SK-N-SH treated with all-trans-retinoic acid at 6 μM for 48 hours (cell line): ENCODE data around the gene METTL1.

Experiments
- ATAC-seq: fragments of 200-7000 bp; cut with Tn5 transposase; 3 replicates; pipeline ENCODE4 v1.9.1; 2020; ENCODE audit warnings: mild to moderate bottlenecking, moderate library complexity
- ARNTL ChIP-seq: fragments of 450-650 bp; formaldehyde crosslinking; IDR thresholded peaks from 2 replicates; pipeline ENCODE4 v1.5.0; 2020; ENCODE audit warnings: low read depth, mild to moderate bottlenecking, moderate library complexity, borderline replicate concordance
- BACH2 ChIP-seq: fragments of 250-450 bp; sonication (Bioruptor Pico); IDR thresholded peaks from 2 replicates; pipeline ENCODE4 v1.9.0; 2021; ENCODE audit warnings: mild to moderate bottlenecking, borderline replicate concordance
- CREB5 ChIP-seq: fragments of 250-450 bp; sonication (Bioruptor Pico); IDR thresholded peaks from 2 replicates; pipeline ENCODE4 v1.5.1; 2020; ENCODE audit warnings: low read depth, mild to moderate bottlenecking, moderate library complexity
- CSDC2 ChIP-seq: fragments of 250-450 bp; sonication (Bioruptor Pico); IDR thresholded peaks from 2 replicates; pipeline ENCODE4 v1.5.0; 2020; ENCODE audit warnings: mild to moderate bottlenecking, moderate library complexity
- CSRNP3 ChIP-seq: fragments of 250-450 bp; sonication (Bioruptor Pico); IDR thresholded peaks from 2 replicates; pipeline ENCODE4 v1.5.1; 2021; ENCODE audit warnings: mild to moderate bottlenecking, moderate library complexity
- ESRRG ChIP-seq: fragments of 250-450 bp; sonication (Bioruptor Pico); IDR thresholded peaks from 2 replicates; pipeline ENCODE4 v1.6.1; 2021; ENCODE audit warnings: mild to moderate bottlenecking
- GLIS3 ChIP-seq: fragments of 250-450 bp; sonication (Bioruptor Pico); IDR thresholded peaks from 2 replicates; pipeline ENCODE4 v1.5.0; 2020; ENCODE audit warnings: mild to moderate bottlenecking, moderate library complexity
- ISL1 ChIP-seq: fragments of 250-450 bp; sonication (Bioruptor Pico); IDR thresholded peaks from 2 replicates; pipeline ENCODE4 v2.1.2; 2022; ENCODE audit warnings: mild to moderate bottlenecking, moderate library complexity
- OSR1 ChIP-seq: fragments of 250-450 bp; sonication (Bioruptor Pico); IDR thresholded peaks from 2 replicates; pipeline ENCODE4 v1.8.0; 2022; ENCODE audit warnings: moderate library complexity, mild to moderate bottlenecking, inconsistent platforms
- PATZ1 ChIP-seq: fragments of 250-450 bp; sonication (Bioruptor Pico); IDR thresholded peaks from 2 replicates; pipeline ENCODE4 v1.8.0; 2020; ENCODE audit warnings: mild to moderate bottlenecking, moderate library complexity, borderline replicate concordance
- POU6F1 ChIP-seq: fragments of 250-450 bp; sonication (Bioruptor Pico); IDR thresholded peaks from 2 replicates; pipeline ENCODE4 v1.8.0; 2021; ENCODE audit warnings: low read depth, mild to moderate bottlenecking, moderate library complexity, borderline replicate concordance
- PPARA ChIP-seq: fragments of 250-450 bp; sonication (Bioruptor Pico); IDR thresholded peaks from 2 replicates; pipeline ENCODE4 v1.5.0; 2020; ENCODE audit warnings: mild to moderate bottlenecking, borderline replicate concordance
- RARB ChIP-seq: fragments of 250-450 bp; sonication (Bioruptor Pico); IDR thresholded peaks from 2 replicates; pipeline ENCODE4 v1.8.0; 2021; ENCODE audit warnings: mild to moderate bottlenecking, moderate library complexity
- SNAI2 ChIP-seq: fragments of 250-450 bp; sonication (Bioruptor Pico); IDR thresholded peaks from 2 replicates; pipeline ENCODE4 v1.5.0; 2020; ENCODE audit warnings: mild to moderate bottlenecking, moderate library complexity
- TCF4 ChIP-seq: fragments of 250-450 bp; sonication (Bioruptor Pico); IDR thresholded peaks from 2 replicates; pipeline ENCODE4 v1.8.0; 2021; ENCODE audit warnings: mild to moderate bottlenecking, moderate library complexity, borderline replicate concordance
- TOX ChIP-seq: fragments of 250-450 bp; sonication (Bioruptor Pico); IDR thresholded peaks from 2 replicates; pipeline ENCODE4 v1.8.0; 2021; ENCODE audit warnings: mild to moderate bottlenecking, moderate library complexity, borderline replicate concordance
- TSHZ2 ChIP-seq: fragments of 250-450 bp; sonication (Bioruptor Pico); IDR thresholded peaks from 2 replicates; pipeline ENCODE4 v1.5.0; 2020; ENCODE audit warnings: mild to moderate bottlenecking, moderate library complexity
- ZC3H10 ChIP-seq: fragments of 250-450 bp; sonication (Bioruptor Pico); IDR thresholded peaks from 2 replicates; pipeline ENCODE4 v1.5.1; 2021; ENCODE audit warnings: mild to moderate bottlenecking, moderate library complexity
- ZFP3 ChIP-seq: fragments of 250-450 bp; sonication (Bioruptor Pico); IDR thresholded peaks from 2 replicates; pipeline ENCODE4 v1.5.0; 2020; ENCODE audit warnings: mild to moderate bottlenecking, moderate library complexity
- ZFP30 ChIP-seq: fragments of 450-650 bp; formaldehyde crosslinking; IDR thresholded peaks from 2 replicates; pipeline ENCODE4 v1.5.0; 2022; ENCODE audit warnings: mild to moderate bottlenecking, moderate library complexity
- ZNF565 ChIP-seq: fragments of 450-650 bp; formaldehyde crosslinking; conservative IDR thresholded peaks from 2 replicates; pipeline ENCODE4 v1.5.0; 2020; ENCODE audit warnings: low read depth, mild to moderate bottlenecking, moderate library complexity
- ZNF70 ChIP-seq: fragments of 450-650 bp; formaldehyde crosslinking; IDR thresholded peaks from 2 replicates; pipeline ENCODE4 v1.5.0; 2020; ENCODE audit warnings: mild to moderate bottlenecking, moderate library complexity
- ZNF8 ChIP-seq: fragments of 450-650 bp; formaldehyde crosslinking; IDR thresholded peaks from 2 replicates; pipeline ENCODE4 v1.5.0; 2020; ENCODE audit warnings: mild to moderate bottlenecking, moderate library complexity

Gene METTL1

GRCh38 chr12:57739387-57739786 lies 32.5 kb downstream of the METTL1 start:
- no peak for ATAC-seq
- TF ChIP-seq SNAI2 (CRISPR knock-in tag) (no peak), ZFP3 (CRISPR knock-in tag) (no peak), GLIS3 (CRISPR knock-in tag) (no peak), TCF4 (CRISPR knock-in tag) (no peak), CSDC2 (no peak), TSHZ2 (no peak), TOX (no peak), POU6F1 (CRISPR knock-in tag) (no peak), ESRRG (CRISPR knock-in tag) (no peak), ZNF70 (no peak), BACH2 (CRISPR knock-in tag) (no peak), CREB5 (no peak), ZC3H10 (CRISPR knock-in tag) (no peak), OSR1 (no peak), ARNTL (no peak), RARB (CRISPR knock-in tag) (no peak), ZNF8 (CRISPR knock-in tag) (no peak), ISL1 (CRISPR knock-in tag) (no peak), ZNF565 (CRISPR knock-in tag) (no peak)
- TF ChIP-seq, all 23 proteins: peak for 0

- TF ChIP-seq PATZ1 (CRISPR knock-in tag) (peak; percentile 80; the same call in 1 of the 2 replicates), POU6F1 (CRISPR knock-in tag) (no peak)
- peak; percentile 34 for ATAC-seq
Observed at GRCh38 chr12:57738661-57739237, 33.2 kb downstream of the METTL1 start, which contains the start of gene AGAP2. TSS of gene AGAP2 (minus strand) at chr12:57738742. CDS start at chr12:57738246, 496 bp downstream.

GRCh38 chr12:57737467-57738460 lies 34.1 kb downstream of the METTL1 start:
- ATAC-seq = peak; percentile 43
- no peak for TF ChIP-seq ZC3H10 (CRISPR knock-in tag)
- TF ChIP-seq OSR1 = no peak
- no peak for TF ChIP-seq ZFP30
- TF ChIP-seq CSRNP3 (CRISPR knock-in tag) = no peak
- TF ChIP-seq ZNF565 (CRISPR knock-in tag) = no peak
- no peak for TF ChIP-seq BACH2 (CRISPR knock-in tag)
- TF ChIP-seq PPARA (CRISPR knock-in tag) = no peak
- no peak for TF ChIP-seq CSDC2
- no peak for TF ChIP-seq RARB (CRISPR knock-in tag)
- no peak for TF ChIP-seq POU6F1 (CRISPR knock-in tag)
- no peak for TF ChIP-seq TOX
